ENCODE data around the gene MEGF6. TPM values are rescaled to one million over a fixed set of nuclear protein-coding genes. Genes with fewer than 3 reads are reported as not detected.

The MEGF6 gene
- total and polyA plus RNA-seq, 9 of the 15 experiments (the other 6 are each of a cell fraction or from before 2014, with no cell fraction given): 0.03 to 1.7 (median 0.24) TPM; not detected in 3

GRCh38 chr1:3459051-3459908 is 152.0 kb downstream of the MEGF6 start:
- Histone ChIP-seq H4K20me1 (replicated peaks; ENCODE audit: control insufficient read depth, insufficient read depth, low read length) (peaks cover 50% of the 10 kb centered on the region; the same call in 1 of the 2 replicates), H3K36me3 (ENCODE audit: control insufficient read depth, insufficient read depth, low read length) (no peaks in the 10 kb centered on the region), H3K79me2 (ENCODE audit: control insufficient read depth, insufficient read depth, low read length) (no peaks in the 10 kb centered on the region), H3K4me1 (replicated peaks in 1 of 2; ENCODE audit: control insufficient read depth in 2 of 2, insufficient read depth in 2 of 2, low read length in 2 of 2) (peaks cover 0 to 36% of the 10 kb centered on the region in 2 experiments; a peak in 2 of 5 replicates), H3K9me1 (ENCODE audit: control insufficient read depth, insufficient read depth, low read length) (no peaks in the 10 kb centered on the region), H3K4me2 (ENCODE audit: insufficient read depth, low read length) (no peak overlapping the region), H3K9ac (ENCODE audit: insufficient read depth in 1 of 2, low read depth in 2 of 2, low read length in 2 of 2) (no peak overlapping the region), H3K27me3 (ENCODE audit: control insufficient read depth in 2 of 2, insufficient read depth in 2 of 2, low read length in 2 of 2) (peaks cover 56 to 83% of the 10 kb centered on the region in 2 experiments; a peak in 4 of 5 replicates), H2AFZ (ENCODE audit: low read depth, low read length) (no peak overlapping the region), H3K4me3 (no peak overlapping the region), H3K9me3 (replicated peaks; ENCODE audit: control insufficient read depth, insufficient read depth, low read depth, low read length) (no peaks in the 10 kb centered on the region), H3K27ac (ENCODE audit: extremely low read depth, low read depth, low read length) (no peak overlapping the region)
- ChIA-PET POLR2A (interaction anchor here (0.7 to 1.6 kb wide), 2 partner anchors 9 to 262 kb away, joined by 3 to 4 read pairs; no protein-coding TSS in a partner anchor), CTCF (ENCODE audit: low intra/inter-chr PET ratio) (no interaction called here)
- TF ChIP-seq ZNF696 (CRISPR knock-in tag; conservative IDR thresholded peaks at IDR 0.05): no peak
- TF ChIP-seq, protein P1, sequence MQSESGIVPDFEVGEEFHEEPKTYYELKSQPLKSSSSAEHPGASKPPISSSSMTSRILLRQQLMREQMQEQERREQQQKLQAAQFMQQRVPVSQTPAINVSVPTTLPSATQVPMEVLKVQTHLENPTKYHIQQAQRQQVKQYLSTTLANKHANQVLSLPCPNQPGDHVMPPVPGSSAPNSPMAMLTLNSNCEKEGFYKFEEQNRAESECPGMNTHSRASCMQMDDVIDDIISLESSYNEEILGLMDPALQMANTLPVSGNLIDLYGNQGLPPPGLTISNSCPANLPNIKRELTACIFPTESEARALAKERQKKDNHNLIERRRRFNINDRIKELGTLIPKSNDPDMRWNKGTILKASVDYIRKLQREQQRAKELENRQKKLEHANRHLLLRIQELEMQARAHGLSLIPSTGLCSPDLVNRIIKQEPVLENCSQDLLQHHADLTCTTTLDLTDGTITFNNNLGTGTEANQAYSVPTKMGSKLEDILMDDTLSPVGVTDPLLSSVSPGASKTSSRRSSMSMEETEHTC (IDR thresholded peaks at IDR 0.05): no peak
- TF ChIP-seq ZNF133 (CRISPR knock-in tag; IDR thresholded peaks at IDR 0.05): no peak
- no peak for TF ChIP-seq TBL1XR1 (IDR thresholded peaks at IDR 0.05; ENCODE audit: low read length in 2 of 2)
- 6% methylated on average over 24 of the region's 24 CpGs for WGBS (ENCODE audit: insufficient coverage, low coverage, missing lambda C conversion rate)
- no TSS peak for BruUV-seq (replicated peaks)
- ATAC-seq (no peak), DNase-seq (ENCODE audit: extremely low read depth in 1 of 4, low spot score in 3 of 4) (no peak), FAIRE-seq (no peak)
- intact Hi-C loops (cut with micrococcal nuclease) (no loop called here), in situ Hi-C loops (cut with MboI) (no loop called here)

All from K562 (cell line).